Embryonic facial prominence (tissue), 1 donor: ENCODE measurements around the gene IL4R.
"Not testable (repeated sequence)": the region's sequence is repeated elsewhere in the genome, so short reads cannot be mapped to it uniquely, and the experiment has no call there.

Experiments used
- DNase-seq: peaks from one replicate; pipeline ENCODE4 v3.0.0-alpha.2; 2016; ENCODE audit errors: extremely low spot score

Gene IL4R

GRCh38 chr16:27403601-27403992 is 89.8 kb downstream of the IL4R start:
- DNase-seq: no peak

DNA sequence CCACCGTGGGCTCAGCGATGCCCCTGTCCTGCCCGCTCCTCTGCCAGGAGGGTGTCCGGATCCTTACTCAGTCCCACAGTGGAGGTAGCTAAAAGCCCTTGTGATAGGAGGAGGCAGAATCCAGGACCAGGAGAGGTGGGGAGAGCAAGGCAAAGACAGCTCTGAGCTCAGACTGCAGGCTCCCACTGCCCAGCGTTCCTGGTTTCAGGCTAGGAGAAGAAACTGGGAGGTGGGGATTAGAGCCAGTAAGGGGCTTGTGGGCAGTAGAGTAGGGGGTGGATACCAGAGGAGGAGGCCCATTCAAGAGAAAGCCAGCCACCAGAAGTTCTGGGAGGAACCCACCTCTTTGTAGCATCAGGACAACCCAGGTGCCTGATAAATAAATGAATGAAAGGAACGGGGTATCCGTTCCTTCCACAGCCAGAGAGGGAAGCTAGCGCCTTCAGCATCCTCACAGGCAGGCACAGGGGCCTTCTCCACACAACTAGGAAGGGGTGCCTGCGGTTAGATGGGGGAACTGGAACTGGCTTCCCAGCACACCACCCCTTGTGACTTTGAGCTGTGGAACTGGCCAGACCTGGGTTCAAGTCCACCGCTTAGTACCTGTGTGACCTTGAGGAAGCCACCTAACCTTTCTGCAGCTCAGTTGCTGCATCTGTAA is 90.5 kb downstream of the IL4R start:
- no peak for DNase-seq

DNA sequence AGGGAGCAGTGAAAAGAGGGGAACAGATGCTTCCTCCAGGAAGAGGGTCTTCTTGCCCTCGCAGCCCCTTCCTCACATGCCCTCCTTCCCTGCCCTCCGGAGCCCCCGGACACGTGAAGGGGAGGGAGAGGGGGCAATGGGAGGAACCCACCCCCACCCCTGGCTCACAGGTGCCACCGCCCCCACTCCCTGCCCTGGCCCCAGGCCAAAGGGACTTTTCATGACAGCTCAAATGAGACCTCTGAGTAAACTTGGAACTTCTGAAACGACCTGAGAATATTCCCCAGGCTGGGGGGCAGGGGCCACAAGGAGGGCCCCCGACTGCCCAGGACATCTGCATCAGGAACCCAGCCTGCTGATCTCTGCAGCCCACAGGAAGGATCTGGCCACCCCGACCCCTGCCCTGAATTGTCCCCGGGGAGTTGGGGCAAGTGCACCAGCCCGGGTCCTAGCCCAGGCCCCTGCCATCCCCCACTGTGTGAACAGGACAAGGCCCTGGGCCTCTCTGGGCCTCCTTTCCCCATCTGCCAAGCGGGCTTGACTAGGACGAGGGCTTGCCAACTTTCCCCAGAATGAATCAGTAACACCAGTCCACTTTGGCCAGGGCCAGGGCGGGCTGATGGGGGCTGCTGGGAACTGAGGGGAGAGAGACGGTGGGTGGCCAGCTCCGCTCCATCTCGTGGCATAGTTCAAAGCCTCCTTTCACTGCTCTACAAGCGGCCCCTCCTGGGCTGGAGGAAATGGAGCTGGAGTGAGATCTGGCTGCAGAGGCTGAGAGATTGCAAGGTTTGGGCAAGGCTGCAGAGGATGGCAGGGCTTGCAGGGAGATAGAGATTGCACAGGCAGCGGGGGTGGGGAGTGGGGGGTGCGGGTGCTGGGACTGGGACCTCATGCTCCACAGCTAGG is 92.0 kb downstream of the IL4R start:
- no peak for DNase-seq

DNA sequence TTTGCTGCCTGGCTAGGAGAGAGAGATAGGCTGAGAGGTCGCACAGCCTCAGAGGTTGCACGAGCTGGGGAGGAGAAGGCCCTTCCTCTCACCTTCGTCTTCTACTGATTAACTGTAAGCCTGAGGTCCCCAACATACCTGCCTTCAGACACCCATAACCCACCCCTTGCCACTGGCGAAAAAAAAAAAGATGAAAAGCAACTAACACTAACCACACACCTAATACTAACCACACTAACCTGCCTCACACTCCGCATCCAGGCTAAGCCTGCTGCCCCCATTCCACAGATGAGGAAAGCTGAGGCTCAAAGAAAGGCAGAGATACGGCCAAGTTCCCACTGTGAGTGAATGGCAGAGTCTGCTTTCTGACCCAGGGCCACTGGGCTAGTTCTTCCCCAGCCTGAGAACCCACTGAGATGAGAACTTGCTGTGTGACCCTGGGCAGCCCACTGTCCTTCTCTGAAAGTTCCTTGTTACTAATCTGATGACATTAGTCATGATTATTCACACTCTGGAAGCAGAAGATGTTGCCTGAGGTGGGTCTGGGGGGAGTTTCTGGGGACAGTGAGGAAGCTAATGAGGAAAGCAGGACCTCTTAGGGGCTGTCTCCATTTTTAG is 92.8 kb downstream of the IL4R start:
- no peak for DNase-seq

- no peak for DNase-seq
These were observed 93.4 kb downstream of the IL4R start for GRCh38 chr16:27407133-27407532.

DNA sequence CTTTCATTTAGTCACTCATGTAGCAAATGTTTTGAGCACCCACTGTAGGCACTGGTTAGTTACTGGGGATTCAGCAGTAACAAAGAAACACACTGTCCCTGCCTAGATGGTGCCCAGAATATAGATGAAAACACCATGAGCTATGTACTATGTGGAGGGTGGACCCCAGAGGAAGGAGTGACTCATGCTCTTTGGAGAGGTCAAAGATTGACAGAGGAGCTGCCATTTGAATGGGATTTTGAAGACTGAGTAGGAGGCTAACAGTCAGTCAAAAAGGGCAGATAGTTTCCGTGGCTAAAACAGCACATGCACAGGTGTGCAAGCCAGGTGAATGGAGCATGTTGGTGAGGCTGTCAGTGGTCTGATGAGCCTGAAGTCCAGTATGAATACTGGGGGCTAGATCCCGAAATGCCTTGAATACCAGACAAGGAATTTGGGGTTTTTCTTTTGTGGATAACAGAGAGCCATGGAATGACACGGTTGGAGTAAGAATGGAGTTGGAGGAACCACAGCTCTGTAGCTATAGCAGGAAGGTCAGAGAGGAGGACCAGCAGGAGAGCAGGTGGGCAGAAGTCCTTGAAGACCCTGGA is 94.3 kb downstream of the IL4R start:
- DNase-seq: no peak

DNA sequence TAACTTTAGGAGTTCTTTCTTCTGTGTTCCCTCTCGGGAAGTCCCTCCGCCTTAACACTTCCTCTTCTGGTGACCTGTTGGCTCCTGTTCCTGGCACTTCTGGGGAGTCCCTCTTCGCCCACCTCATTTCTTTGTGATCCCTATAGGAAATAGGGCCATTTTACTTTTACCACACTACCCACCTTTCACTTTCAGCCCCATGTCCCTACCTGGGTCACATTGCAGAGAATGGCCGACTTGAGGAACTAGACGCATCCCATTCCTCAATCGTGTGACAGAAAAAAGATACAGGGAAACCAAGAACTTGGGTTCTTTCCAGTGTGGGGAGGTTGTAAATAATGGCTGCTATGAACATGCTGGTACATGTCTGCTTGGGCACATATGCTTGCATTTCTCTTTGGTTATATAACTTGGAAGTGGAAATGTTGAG is 94.8 kb downstream of the IL4R start:
- DNase-seq: no peak

GRCh38 chr16:27409958-27410357 is 96.2 kb downstream of the IL4R start:
- not testable (repeated sequence) for DNase-seq

GRCh38 chr16:27410761-27411160 is 97.0 kb downstream of the IL4R start:
- no peak for DNase-seq

DNA sequence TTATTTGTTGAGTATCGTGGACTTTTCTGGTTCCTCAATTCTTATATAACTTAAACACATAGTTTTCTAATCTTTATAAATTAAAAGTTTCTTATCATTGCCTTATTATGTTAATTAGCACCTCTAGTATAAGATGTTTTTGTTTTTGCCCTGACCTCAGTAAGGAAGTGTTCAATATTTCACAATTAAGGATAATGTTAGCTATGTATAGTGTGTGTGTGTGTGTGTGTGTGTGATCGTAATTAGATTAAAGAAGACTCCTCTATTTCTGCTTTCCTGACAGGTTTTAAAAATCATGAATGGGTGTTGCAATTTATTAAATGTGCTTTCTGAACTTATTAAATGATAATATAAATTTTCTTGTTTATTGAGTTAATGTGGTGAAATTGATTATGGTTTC is 100.2 kb downstream of the IL4R start:
- no peak for DNase-seq
